Gastroesophageal sphincter (tissue), 3 donors: ENCODE data around the gene CABP2.

Experiments
- POLR2A ChIP-seq, 2 donors: fragments of 450-650 bp; IDR thresholded peaks; one replicate each; pipeline ENCODE4 v1.6.1; 2017; ENCODE audit warnings: antibody characterized with exemption in 2 of 2, mild to moderate bottlenecking in 2 of 2, moderate library complexity in 1 of 2
- POLR2AphosphoS5 ChIP-seq: sonication (generic); formaldehyde crosslinking; IDR thresholded peaks from one replicate; pipeline ENCODE4 v1.6.1; 2017; ENCODE audit warnings: antibody characterized with exemption
- TF ChIP-seq, protein P1 (sequence below), 4 experiments: fragments of 200-600 bp in 2 of 4; fragments of 450-650 bp in 2 of 4; sonication (generic) in 1 of 4; IDR thresholded peaks; one replicate each; pipeline ENCODE4 v1.5.1; 2017 to 2019; ENCODE audit warnings: antibody characterized with exemption in 4 of 4, mild to moderate bottlenecking in 2 of 4, moderate library complexity in 2 of 4

DNA sequence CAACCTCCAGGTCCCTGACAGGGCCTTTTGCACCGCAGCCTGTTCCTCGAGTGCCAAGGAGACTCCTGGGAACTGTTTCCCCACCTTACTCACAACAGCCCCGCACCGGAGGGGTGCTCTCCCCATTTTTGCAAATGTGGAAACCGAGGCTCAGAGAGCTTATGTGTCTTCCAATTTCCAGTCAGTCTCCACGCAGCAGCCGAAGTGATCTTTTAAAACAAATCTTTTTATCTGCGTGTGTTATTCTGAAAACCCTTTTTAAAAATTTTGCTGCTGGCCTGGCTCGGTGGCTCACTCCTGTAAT is 53.8 kb downstream of the CABP2 start:
- TF ChIP-seq POLR2AphosphoS5 = no peak
- TF ChIP-seq POLR2A (IDR thresholded peaks at IDR 0.05) = no peak
- TF ChIP-seq, protein P1, sequence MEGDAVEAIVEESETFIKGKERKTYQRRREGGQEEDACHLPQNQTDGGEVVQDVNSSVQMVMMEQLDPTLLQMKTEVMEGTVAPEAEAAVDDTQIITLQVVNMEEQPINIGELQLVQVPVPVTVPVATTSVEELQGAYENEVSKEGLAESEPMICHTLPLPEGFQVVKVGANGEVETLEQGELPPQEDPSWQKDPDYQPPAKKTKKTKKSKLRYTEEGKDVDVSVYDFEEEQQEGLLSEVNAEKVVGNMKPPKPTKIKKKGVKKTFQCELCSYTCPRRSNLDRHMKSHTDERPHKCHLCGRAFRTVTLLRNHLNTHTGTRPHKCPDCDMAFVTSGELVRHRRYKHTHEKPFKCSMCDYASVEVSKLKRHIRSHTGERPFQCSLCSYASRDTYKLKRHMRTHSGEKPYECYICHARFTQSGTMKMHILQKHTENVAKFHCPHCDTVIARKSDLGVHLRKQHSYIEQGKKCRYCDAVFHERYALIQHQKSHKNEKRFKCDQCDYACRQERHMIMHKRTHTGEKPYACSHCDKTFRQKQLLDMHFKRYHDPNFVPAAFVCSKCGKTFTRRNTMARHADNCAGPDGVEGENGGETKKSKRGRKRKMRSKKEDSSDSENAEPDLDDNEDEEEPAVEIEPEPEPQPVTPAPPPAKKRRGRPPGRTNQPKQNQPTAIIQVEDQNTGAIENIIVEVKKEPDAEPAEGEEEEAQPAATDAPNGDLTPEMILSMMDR (IDR thresholded peaks at IDR 0.05) = no peak
